ENCODE measurements around the gene POU1F1.

DNA sequence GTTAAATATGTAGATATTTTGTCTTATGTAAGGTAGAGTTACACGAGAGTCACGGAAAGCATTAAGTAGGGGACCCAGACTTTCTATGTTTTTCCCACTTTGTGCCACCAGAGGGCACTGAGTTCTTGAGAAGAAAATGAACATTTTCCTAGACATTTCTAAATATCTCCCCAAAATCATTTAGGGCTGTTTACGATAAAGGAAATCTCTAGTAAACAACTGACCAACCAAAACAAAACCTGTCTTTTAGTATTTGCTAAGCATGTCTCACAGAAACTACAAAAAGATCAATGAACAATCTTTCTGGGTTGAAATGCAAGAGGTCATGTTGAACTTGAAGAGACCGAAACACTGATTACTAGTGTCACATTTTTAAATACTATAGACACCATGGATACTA lies 16.1 kb downstream of the POU1F1 start:
- peak in 1 of 2 donors; percentile 56 for TF ChIP-seq CTCF (IDR thresholded peaks at IDR 0.05)
- no peak for TF ChIP-seq POLR2A (IDR thresholded peaks at IDR 0.05)
- TF ChIP-seq POLR2AphosphoS5 (IDR thresholded peaks at IDR 0.05): no peak
- no peak for TF ChIP-seq EP300 (IDR thresholded peaks at IDR 0.05)

All from suprapubic skin (tissue), 4 donors.